ENCODE measurements around the gene ABHD5.

- TF ChIP-seq EZH2 (IDR thresholded peaks at IDR 0.05) (no peak), POLR2AphosphoS5 (IDR thresholded peaks at IDR 0.05; ENCODE audit: borderline replicate concordance, low read depth, low read length) (no peak)
Observed at GRCh38 chr3:43771610-43772009, 80.9 kb downstream of the ABHD5 start.

Data from SK-N-MC (cell line).